ENCODE results near the gene ACOX3.

GRCh38 chr4:8369426-8370105 is 71.0 kb downstream of the ACOX3 start:
- TF ChIP-seq CTCF (IDR thresholded peaks at IDR 0.05) (no peak), POLR2A (IDR thresholded peaks at IDR 0.05) (no peak)
